Right hindlimb (tissue), 1 donor: ENCODE data around the gene SH3YL1.

ENCODE experiments used
- DNase-seq: peaks from one replicate; pipeline ENCODE4 v3.0.0-alpha.2; 2018

Gene SH3YL1, protein sequence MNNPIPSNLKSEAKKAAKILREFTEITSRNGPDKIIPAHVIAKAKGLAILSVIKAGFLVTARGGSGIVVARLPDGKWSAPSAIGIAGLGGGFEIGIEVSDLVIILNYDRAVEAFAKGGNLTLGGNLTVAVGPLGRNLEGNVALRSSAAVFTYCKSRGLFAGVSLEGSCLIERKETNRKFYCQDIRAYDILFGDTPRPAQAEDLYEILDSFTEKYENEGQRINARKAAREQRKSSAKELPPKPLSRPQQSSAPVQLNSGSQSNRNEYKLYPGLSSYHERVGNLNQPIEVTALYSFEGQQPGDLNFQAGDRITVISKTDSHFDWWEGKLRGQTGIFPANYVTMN

DNA sequence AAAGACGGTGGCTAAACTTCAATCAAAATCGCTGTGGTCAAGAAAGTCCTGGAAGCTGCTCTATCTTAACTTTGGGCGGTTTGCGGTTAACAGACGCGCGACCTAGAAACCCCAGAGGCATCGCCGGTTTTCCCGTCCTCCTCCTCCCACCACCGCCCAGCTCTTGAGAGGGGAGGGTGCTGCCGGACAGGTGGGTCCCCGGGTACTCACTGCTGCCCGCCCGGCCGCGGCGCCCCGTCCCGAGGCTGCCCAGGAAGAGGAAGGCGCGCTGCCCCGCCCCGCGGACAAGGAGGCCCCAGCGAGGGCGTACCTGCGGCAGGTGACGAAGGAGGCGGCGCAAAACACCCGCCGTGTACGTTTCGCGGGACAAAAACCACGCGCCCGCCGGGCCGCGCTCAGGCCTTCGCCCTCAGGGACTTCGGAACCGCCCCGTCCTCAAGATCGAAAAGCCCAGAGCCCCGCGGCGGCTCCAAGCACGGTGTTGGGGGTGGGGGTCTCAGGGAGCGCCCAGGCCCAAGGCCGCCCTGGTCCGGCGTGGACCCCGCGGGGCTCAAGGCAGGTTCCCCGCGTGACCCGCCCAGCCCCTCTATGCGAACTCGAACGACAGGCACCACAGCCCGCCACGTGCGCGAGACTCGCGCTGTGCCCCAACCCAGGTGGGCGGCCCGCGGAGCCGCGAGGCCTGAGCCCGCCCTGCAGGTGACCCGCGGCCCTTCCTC lies at the start of gene SH3YL1:
TSS of gene SH3YL1 (minus strand) at position 259 of the 719 bp plus-strand sequence. CDS start at position 211, 48 bp downstream.
- peak; percentile 54 for DNase-seq

- DNase-seq: no peak
These were observed 47.2 kb upstream of the SH3YL1 start for GRCh38 chr2:310994-311393.

DNA sequence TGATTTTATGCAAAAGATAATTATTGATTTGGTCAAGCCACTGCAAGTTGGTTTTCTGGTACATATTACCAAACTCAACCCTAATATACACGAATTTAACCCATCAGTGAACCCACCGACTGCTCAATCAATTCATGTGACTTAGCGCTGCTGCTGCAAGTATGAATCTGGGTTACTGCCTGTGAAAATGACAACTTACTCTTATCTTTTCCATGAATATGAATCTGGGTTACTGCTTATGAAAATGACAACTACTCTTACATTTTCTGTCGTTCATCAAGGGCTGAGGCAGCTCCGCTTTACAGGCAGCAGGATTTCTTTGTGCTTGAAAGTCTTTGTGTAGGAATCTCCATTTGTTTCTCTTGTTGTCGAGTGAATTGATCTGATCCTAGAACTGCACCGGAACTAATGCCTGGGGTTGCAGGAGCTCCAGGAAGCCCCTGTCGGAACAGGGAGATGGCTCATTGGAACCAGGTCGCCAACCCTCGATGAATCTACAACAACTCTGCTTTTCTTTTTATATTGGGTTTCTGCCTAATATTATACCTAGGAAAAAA lies 46.2 kb upstream of the SH3YL1 start:
- no peak for DNase-seq

GRCh38 chr2:309148-309953 lies 45.5 kb upstream of the SH3YL1 start:
- no peak for DNase-seq

DNA sequence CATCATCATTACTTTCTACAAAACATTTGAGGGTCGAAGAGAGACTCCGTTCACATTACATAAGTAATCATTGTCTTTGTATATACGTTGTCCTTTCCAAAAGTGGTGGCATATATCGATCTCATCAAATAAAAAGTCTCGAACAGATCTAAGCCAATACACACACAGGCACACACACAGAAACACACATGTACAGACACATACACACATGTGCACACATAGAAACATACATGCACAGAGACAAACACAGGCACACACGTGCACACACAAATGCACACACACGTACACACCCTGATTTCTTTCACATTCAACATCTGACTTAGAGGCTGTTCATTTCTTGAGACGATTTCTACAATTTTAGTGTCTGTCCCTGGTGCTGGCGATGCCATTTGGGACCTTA lies 41.5 kb upstream of the SH3YL1 start:
- no peak for DNase-seq

GRCh38 chr2:296354-296753 lies 32.5 kb upstream of the SH3YL1 start:
- DNase-seq: no peak

DNA sequence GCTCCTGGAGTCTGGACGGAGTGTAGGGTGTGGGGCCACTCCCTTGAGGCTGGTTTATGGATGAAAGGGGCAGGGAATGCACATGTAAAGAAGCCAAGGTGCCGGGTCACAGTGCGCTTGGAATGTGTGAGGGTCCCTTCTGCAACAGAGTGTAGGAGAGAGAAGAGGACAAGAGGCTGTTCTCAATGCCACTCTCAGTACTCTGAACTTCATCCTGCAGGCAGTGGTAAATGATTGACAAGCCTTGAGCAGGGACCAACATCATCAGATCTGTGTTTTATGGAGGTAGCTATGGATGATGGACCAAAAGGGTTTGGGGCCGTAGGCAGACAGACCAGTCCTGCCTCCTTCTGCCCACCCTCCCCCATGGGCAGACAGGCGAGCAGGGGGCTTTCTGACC lies 31.3 kb upstream of the SH3YL1 start:
- DNase-seq: no peak

DNA sequence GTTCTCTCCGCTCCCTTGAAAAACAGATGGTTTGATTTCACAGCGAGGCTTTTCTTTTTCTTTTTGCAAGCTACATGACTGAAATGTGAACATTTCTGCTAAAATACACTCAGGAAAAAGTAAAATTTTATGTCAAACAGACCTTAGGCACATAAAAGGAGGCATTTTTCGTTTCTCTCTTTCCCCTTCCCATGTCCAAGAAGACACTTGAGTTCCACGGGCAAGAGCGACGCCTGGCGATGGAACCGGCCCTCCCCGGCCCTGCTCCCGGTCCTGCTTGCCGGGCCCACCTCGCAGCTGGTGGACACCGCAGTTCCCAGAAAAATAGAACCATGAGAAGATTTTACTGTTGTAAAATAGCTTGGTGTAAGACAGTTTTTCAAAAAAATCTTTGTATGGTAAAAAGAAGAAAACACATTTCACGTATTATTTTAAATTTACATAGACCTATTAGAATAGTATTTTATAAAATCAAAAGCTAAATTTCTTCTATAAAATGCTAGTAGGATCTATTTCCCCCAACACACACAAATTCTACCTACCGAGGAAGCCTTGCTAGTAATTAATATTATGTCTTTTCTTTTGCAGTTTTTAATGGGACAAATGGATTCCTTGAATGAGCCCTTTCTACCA lies 26.4 kb upstream of the SH3YL1 start:
- peak; percentile 89 for DNase-seq

- DNase-seq: peak; percentile 37
These were observed 25.7 kb upstream of the SH3YL1 start for GRCh38 chr2:289362-290089.

DNA sequence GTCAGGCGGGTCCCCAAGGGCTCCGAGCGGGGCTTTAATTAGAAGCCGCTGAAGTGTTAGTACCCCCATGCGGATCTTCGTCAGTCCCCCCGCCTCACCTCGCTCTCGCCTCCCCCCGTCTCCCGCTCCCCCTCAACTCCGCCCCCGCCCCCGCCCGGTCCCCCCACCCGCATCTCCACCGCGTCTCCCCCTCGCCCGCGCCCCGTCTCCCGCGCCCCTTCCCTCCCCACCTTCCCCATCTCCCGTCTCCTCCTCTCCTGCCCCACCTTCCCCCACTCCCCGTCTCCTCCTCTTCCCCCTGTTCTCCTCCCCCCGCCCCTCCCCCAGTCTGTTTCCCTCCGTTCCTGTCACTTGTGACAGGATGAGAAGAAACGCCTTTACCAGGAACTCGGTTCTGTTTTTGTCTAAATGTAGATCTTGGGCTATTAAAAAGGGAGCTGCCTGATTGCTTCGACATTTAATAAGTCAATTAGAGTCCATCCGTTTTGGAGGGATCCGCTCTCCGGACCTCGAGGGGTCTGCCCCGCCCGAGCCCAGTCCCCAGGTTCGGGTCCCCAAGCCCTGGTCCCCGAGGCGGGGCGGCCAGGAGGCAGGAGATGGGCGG lies 25.0 kb upstream of the SH3YL1 start:
- DNase-seq: peak; percentile 24

DNA sequence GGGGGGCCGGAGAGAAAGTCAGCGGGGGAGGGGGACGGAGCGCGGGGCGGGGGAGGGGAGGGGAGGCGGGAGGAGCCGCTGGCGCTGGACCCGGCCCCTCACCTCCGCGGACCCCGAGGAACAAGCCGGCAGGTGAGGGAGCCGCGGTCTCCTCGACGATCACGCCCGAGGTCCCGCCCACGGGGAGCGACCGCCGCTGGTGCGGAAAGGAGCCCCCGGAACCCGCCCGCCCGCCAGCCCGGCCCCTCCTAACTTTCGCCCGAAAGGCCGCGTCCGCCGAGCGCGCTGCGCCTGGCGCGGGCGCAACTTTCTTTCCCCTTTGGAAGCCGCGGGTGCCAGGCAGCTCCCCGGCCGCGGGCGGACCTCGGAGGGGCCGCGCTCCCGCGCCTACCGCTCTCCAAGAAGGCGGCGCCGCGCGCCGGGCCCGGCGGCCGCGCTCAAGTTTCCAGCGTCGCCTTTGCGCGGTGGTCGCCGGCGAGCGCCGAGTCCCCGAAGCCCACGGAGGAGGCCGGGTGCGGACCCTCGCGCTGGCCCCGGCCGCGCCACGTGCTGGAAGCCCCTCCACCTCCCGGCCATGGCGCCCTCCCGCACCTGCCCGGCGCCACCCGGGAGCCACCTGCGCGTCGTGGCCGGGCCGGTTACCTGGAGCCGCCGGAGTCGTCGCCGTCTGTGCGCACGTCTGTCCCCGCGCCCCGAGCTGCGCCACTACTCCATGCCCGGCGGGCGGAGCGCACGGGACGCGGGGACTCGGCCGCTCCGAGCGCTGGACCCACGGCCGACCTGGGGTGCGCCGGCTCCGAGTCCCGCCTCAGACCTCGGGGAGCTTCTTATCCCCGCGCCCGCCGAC lies 24.3 kb upstream of the SH3YL1 start, which contains the start of gene ALKAL2:
TSS of gene ALKAL2 (minus strand) at position 181 of the 847 bp plus-strand sequence. CDS start 256 bp downstream, outside the sequence.
- DNase-seq: peak; percentile 46

GRCh38 chr2:287471-287885 lies 23.6 kb upstream of the SH3YL1 start:
- peak; percentile 67 for DNase-seq

DNA sequence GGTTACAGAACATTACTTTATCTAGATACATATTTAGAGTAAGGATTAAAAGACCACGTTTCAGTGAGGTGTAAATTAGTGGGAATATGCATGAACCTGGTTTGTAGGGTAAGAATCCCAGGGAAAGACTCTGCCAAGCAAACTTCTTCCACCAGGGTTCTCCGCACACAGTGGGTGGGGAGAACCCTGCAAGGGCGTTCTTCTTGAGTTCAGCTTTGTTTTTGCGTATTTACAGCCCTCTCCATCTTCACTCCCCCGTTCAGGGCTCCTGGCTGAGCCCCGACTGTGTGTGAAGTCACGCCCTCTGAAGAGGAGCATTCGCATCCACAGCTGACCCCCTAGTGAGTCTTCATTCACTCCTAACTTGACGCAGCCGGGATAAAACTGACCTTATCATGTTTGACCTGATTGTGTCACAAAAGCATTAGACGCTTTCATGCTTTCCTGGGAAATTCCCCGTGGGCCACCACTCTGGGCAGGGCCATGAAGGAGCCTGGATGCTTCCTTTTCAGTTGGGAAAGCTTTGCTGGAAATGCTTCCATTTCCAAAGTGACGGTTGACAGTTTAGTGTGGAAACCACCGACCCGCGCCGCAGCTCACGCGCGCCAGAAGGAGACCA lies 23.1 kb upstream of the SH3YL1 start:
- no peak for DNase-seq

GRCh38 chr2:286035-286434 lies 22.2 kb upstream of the SH3YL1 start:
- DNase-seq: no peak

DNA sequence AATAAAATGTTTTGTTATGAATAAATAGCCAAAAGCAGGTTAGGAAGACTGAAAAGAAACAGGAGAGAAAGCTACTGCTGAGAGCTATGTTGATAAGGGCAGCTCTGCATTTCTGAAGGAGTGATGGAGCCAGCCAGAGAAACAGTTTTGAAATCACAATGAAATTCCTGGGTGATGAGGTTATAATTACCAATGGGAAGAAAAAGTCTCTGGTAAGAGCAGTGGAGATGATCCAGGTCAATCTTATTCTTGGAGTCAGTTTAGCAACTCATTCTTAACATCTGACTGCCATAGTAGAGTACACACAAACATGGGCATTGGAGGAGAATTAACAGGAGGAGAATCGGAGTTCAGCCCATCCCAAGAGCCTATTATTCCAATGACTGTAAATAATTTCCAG lies 21.7 kb upstream of the SH3YL1 start:
- DNase-seq: no peak

DNA sequence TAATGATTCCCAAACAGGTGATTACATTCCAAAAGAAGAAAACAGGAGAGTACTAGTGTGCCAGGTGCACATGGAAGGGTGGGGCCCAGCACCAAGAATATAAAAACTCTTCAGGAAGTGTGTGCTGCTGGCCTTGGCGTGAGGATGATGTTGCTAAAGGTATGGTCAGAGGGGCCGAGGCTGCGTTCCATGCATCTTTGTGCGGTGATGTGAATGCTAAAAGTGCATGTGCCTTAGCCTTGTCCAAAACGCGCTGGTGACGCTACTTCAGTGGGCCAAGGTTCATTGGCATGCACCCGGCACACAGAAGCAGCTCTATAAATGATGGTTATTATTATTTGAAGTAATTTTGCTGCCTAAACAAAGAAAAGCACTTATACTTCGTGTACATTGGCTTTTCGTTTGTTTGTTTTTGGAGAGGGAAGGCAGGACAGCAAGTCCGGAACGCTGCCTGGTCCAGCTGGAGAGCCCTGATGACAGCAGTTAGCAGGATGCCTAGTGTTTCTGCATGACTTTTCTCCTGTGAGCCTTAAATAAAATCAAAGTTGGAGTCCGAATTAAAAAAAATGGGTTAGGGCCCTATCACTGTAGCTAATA lies 21.2 kb upstream of the SH3YL1 start:
- DNase-seq: no peak

DNA sequence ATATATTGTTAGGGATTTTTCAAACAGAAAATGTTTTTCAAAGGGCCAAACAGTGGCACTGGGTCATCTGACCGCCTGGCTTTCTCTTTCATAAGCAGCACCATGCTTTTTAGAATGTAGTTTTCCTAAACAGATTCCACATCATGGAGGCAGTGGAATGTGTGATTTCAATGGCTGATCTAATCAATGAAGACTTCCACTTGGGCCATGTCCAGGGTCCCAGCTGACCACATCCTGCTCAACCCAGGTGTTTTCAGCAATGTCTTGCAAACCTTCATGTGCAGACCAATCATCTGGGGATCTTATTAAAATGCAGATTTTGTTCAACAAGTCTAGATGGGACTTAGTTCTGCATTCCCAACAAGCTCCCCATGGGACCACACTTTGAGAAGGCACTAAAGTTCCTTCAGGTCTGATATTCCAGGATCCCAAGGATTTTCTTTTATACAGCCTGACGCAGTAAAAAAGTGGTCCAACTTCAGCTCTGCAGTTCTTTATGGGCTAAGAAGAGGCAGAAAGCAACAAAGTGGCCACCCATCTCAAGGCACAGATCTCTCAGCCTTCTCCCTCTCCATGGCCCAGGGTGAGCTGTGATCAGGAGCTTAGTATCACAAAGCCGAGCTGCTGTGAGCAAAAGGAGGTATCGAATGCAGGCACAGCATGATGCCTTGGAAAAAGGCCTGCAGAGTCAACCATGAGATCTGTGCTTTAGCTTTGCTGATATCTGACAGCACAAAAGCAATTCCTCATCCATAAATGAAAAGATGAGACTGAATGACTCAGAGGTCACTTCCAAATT lies 20.4 kb upstream of the SH3YL1 start:
- DNase-seq: no peak
